ENCODE measurements around the gene JMJD8. TPM values are rescaled to one million over a fixed set of nuclear protein-coding genes. Genes with fewer than 3 reads are reported as not detected.
A peak's percentile ranks its signal among the peaks of the same experiment; 100 is the strongest.

Gene JMJD8
- total RNA-seq, 4 donors from 2014 or later: 83.1 to 119 (median 101) TPM

DNA sequence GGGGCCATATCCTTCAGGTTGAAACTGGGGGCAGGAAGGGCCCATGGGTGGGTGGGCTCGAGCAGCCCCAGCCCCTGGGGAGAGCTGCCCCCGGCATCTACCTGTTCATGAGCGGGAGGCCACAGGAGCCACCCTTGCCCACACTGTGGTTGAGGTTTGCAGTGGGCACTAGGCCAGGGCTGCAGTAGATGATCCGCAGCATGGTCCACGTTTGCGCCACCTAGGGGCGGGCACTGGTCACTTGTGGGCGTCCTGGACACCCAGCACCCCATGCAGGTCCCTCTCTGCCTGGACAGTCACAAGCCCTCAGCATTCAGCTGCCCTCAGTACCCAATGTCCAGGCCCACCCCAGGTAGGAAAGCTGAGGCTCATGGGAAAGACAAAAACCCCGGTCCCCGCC is 1.8 kb upstream of the JMJD8 start:
- peaks cover 0 to 79% (median 46%) of the 10 kb centered on the region in 4 donors for H3K4me1 ChIP-seq
- DNase-seq (ENCODE audit: low spot score in 2 of 2): no peak
- H3K4me3 ChIP-seq: no peak overlapping the region
- H3K36me3 ChIP-seq: peaks cover 0 to 53% (median 15%) of the 10 kb centered on the region in 3 donors
- TF ChIP-seq, protein P1, sequence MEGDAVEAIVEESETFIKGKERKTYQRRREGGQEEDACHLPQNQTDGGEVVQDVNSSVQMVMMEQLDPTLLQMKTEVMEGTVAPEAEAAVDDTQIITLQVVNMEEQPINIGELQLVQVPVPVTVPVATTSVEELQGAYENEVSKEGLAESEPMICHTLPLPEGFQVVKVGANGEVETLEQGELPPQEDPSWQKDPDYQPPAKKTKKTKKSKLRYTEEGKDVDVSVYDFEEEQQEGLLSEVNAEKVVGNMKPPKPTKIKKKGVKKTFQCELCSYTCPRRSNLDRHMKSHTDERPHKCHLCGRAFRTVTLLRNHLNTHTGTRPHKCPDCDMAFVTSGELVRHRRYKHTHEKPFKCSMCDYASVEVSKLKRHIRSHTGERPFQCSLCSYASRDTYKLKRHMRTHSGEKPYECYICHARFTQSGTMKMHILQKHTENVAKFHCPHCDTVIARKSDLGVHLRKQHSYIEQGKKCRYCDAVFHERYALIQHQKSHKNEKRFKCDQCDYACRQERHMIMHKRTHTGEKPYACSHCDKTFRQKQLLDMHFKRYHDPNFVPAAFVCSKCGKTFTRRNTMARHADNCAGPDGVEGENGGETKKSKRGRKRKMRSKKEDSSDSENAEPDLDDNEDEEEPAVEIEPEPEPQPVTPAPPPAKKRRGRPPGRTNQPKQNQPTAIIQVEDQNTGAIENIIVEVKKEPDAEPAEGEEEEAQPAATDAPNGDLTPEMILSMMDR (IDR thresholded peaks at IDR 0.05): peak in 1 of 5 experiments; percentile 12
- no peak for TF ChIP-seq EP300 (IDR thresholded peaks at IDR 0.05)
- TF ChIP-seq POLR2A (IDR thresholded peaks at IDR 0.05): no peak
- 54 to 85% methylated on average over 5 to 8 of the region's 10 CpGs for WGBS, 2 donors
- H3K27ac ChIP-seq: no peak overlapping the region
- H3K27me3 ChIP-seq: no peaks in the 10 kb centered on the region
- no peaks in the 10 kb centered on the region for H3K9me3 ChIP-seq

DNA sequence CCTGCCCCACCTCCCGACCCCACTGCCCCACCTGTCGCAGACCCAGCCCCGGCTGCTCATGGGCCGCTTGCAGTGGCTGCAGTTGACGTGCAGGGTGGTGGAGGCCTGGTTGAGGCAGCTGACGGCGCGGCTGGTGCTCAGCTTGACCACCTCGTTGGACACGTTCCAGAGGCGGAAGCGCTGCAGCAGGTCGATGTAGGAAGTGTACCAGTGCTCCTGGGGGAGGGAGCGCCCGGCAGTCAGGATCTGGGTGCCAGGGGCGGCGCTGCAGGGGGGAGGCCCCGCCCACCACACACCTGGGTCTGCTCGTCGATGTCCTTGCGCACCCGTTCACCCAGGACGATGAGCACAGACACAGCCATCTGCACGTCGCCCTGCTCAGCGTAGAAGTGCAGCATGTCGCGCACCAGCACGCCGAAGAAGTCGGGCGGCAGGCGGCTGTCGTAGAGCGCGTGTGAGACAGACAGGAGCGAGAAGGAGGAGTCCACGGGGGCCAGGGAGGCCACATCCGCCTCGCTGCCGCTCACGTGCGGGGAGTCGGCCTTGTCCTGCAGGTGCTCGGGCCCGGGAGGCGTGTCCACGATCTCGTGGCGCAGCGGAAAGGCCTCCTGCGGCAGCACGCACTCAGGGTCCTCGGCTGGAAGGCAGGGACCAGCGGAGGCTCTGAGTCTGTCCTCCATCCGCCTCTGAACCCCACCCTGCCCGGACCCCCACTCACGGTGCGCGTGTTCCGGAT is 995 bp upstream of the JMJD8 start:
- H3K9me3 ChIP-seq: no peaks in the 10 kb centered on the region
- peak overlapping the region; percentile 55 to 78 (median 61) for H3K4me3 ChIP-seq
- peak overlapping the region in 3 of 4 donors; percentile 76 to 84 (median 84) for H3K27ac ChIP-seq
- TF ChIP-seq POLR2A (IDR thresholded peaks at IDR 0.05) (no peak), EP300 (IDR thresholded peaks at IDR 0.05) (no peak)
- TF ChIP-seq, protein P1 (IDR thresholded peaks at IDR 0.05): no peak
- WGBS, 2 donors: 90 to 93% methylated on average over 53 to 55 of the region's 61 CpGs
- DNase-seq (ENCODE audit: low spot score in 2 of 2): no peak
- peaks cover 0 to 76% (median 46%) of the 10 kb centered on the region in 4 donors for H3K4me1 ChIP-seq
- peaks cover 0 to 53% (median 15%) of the 10 kb centered on the region in 3 donors for H3K36me3 ChIP-seq
- no peaks in the 10 kb centered on the region for H3K27me3 ChIP-seq

DNA sequence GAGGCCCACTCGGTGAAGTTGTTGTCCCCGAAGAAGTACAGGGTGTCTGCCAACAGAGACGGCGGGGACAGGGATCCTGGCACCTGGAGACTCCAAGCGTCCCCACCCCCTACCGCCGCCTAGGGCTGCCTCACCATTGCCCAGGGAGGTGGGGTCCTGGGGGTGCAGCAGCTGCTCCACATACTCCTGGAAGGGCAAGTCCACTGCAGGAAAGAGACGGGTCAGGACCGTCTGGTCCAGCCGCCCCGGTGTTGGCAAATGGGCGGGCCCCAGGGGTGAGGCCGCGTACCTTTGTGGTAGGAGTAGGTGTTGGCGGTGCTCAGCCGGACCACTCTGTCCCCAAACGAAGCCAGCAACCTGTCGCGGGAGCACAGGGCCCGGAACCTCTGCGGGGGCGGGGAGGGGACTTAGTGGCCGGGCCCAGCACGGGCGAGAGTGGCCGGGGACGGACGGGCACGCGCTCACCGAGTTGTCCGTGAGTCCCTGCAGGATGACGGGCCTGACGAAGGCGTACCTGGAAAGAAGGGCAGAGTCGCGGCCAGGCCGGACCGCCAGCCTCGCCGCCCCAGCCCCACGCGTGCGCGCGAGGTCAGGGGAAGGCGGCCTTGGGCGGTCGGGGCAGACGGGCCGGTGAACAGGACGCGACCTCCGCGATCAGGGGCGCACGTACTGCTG is 601 bp downstream of the JMJD8 start:
- DNase-seq (ENCODE audit: low spot score in 2 of 2): no peak
- TF ChIP-seq POLR2A (IDR thresholded peaks at IDR 0.05) (no peak), EP300 (IDR thresholded peaks at IDR 0.05) (no peak)
- TF ChIP-seq, protein P1 (IDR thresholded peaks at IDR 0.05): no peak
- peaks cover 0 to 73% (median 39%) of the 10 kb centered on the region in 4 donors for H3K4me1 ChIP-seq
- 17 to 43% methylated on average over 17 to 55 of the region's 57 CpGs for WGBS, 2 donors
- peaks cover 0 to 53% (median 15%) of the 10 kb centered on the region in 3 donors for H3K36me3 ChIP-seq
- H3K27ac ChIP-seq: peak overlapping the region in 2 of 4 donors; percentile 76 to 84
- peak overlapping the region; percentile 56 to 84 (median 72) for H3K4me3 ChIP-seq
- H3K9me3 ChIP-seq: no peaks in the 10 kb centered on the region
- no peaks in the 10 kb centered on the region for H3K27me3 ChIP-seq

DNA sequence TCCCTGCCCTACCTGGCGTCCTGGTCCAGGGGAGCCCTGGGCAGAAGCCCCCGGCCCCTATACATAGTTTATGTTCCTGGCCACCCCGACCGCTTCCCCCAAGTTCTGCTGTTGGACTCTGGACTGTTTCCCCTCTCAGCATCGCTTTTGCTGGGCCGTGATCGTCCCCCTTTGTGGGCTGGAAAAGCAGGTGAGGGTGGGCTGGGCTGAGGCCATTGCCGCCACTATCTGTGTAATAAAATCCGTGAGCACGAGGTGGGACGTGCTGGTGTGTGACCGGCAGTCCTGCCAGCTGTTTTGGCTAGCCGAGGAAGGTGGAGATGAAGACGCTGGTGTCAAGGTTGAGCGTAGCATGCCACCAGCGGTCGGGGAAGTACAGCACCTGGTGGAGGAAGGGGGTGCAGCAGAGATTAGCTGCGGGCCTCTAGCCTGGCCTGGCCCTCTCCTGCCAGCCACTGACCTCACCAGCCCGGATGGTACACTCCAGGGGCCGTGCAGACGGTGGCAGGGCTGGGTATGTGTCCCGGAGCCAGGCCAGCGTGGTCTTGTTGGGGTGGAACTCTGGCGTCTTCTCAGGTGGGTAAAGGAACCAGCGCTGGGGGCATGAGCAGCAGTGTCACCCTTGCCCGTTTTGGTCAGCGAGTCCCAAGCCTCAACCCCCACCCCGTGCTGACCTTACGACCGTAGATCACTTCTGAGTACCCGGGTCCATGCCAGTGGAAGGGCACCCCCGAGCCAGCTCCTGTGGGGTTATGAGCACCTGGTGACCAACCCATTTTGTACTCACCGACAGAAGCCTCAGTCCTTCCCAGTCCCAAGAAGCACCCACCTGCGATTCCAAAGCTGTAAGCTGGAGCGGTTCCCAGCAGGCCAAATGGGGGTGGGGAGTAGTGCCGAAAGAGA is 1.4 kb downstream of the JMJD8 start:
- peaks cover 0 to 65% (median 41%) of the 10 kb centered on the region in 4 donors for H3K4me1 ChIP-seq
- WGBS, 2 donors: 82 to 85% methylated on average over 34 to 36 of the region's 36 CpGs
- H3K27ac ChIP-seq: no peak overlapping the region
- no peak for TF ChIP-seq POLR2A (IDR thresholded peaks at IDR 0.05)
- TF ChIP-seq, protein P1 (IDR thresholded peaks at IDR 0.05): no peak
- TF ChIP-seq EP300 (IDR thresholded peaks at IDR 0.05): no peak
- peaks cover 0 to 49% (median 15%) of the 10 kb centered on the region in 3 donors for H3K36me3 ChIP-seq
- no peaks in the 10 kb centered on the region for H3K27me3 ChIP-seq
- no peaks in the 10 kb centered on the region for H3K9me3 ChIP-seq
- no peak for DNase-seq (ENCODE audit: low spot score in 2 of 2)
- no peak overlapping the region for H3K4me3 ChIP-seq

Data from tibial nerve (tissue), 4 donors.